Endothelial cell of umbilical vein (primary cell): ENCODE data around the gene HS6ST2. TPM values are rescaled to one million over a fixed set of nuclear protein-coding genes. Genes with fewer than 3 reads are reported as not detected.

ENCODE experiments used
- BruUV-seq: library from RNA; stranded (reverse); fragments of 400-500 nt; replicated peaks from 2 replicates; lab custom pipeline; 2021; lab: Mats Ljungman, UMichigan
- CTCF ChIA-PET: fragments of 300-600, 350-600 bp; sonication (Branson Sonifier 250); formaldehyde crosslinking; loops from one replicate; lab custom pipeline; 2021; ENCODE audit warnings: antibody characterized with exemption, inconsistent platforms; lab: Charles Lee
- POLR2A ChIA-PET: fragments of 300-600, 350-600 bp; sonication (Branson Sonifier 250); formaldehyde crosslinking; loops from one replicate; lab custom pipeline; 2021; ENCODE audit warnings: antibody characterized with exemption, inconsistent platforms; lab: Charles Lee
- DNase-seq: peaks from one replicate; pipeline ENCODE4 v3.0.0-alpha.2; 2011; ENCODE audit warnings: low read depth, low spot score
- FAIRE-seq: peaks from 2 replicates; lab custom pipeline; 2011; peaks lifted over from hg19 to GRCh38; lab: Jason Lieb, UNC
- H2AFZ ChIP-seq: 2 replicates; pipeline ENCODE4 v1.6.0; 2012; ENCODE audit warnings: low read depth, low read length, control low read depth, inconsistent platforms
- H3K27ac ChIP-seq: 2 replicates; pipeline ENCODE4 v1.5.1; 2011; ENCODE audit warnings: low read depth, mild to moderate bottlenecking, control low read depth, low read length, moderate library complexity; ENCODE audit not compliant: insufficient read depth
- H3K27me3 ChIP-seq, 2 experiments: 2 replicates each; pipeline versions ENCODE4 v1.6.0 to v1.6.1; 2011; ENCODE audit warnings: low read length in 2 of 2, mixed read lengths in 1 of 2; ENCODE audit not compliant: control insufficient read depth in 2 of 2, insufficient read depth in 2 of 2
- H3K36me3 ChIP-seq, 2 experiments: 2 replicates in 1 of 2; 3 replicates in 1 of 2; pipeline ENCODE4 v1.5.1; 2011; ENCODE audit warnings: low read length in 2 of 2, mild to moderate bottlenecking in 1 of 2, moderate library complexity in 1 of 2; ENCODE audit not compliant: control insufficient read depth in 2 of 2, insufficient read depth in 2 of 2; ENCODE audit errors: extremely low read depth in 1 of 2
- H3K4me1 ChIP-seq: 3 replicates; pipeline ENCODE4 v1.5.1; 2011; ENCODE audit warnings: mild to moderate bottlenecking, low read length; ENCODE audit not compliant: control insufficient read depth, insufficient read depth; ENCODE audit errors: extremely low read depth
- H3K4me2 ChIP-seq: 2 replicates; pipeline ENCODE4 v1.6.1; 2011; ENCODE audit warnings: low read length, control low read depth, mixed read lengths; ENCODE audit not compliant: insufficient read depth
- H3K4me3 ChIP-seq, 3 experiments: fragments of 200-600 bp in 1 of 3; sonication (generic), shearing (Covaris generic) in 1 of 3; replicated peaks in 1 of 3; 2 replicates each; pipeline ENCODE4 v1.5.1; 2011 to 2016; ENCODE audit warnings: control low read depth in 3 of 3, low read length in 3 of 3, mild to moderate bottlenecking in 2 of 3, inconsistent platforms in 1 of 3, low read depth in 1 of 3, moderate library complexity in 1 of 3; ENCODE audit not compliant: insufficient read depth in 1 of 3
- H3K79me2 ChIP-seq: 2 replicates; pipeline ENCODE4 v1.6.0; 2012; ENCODE audit warnings: low read length, inconsistent platforms; ENCODE audit not compliant: control insufficient read depth, insufficient read depth
- H3K9ac ChIP-seq: replicated peaks from 2 replicates; pipeline ENCODE3; 2011; ENCODE audit warnings: low read length, control low read depth; ENCODE audit not compliant: insufficient read depth; ENCODE audit errors: extremely low read depth
- H3K9me1 ChIP-seq: replicated peaks from 3 replicates; pipeline ENCODE4 v1.6.0; 2011; ENCODE audit warnings: mild to moderate bottlenecking, low read length; ENCODE audit not compliant: control insufficient read depth, insufficient read depth; ENCODE audit errors: extremely low read depth
- H3K9me3 ChIP-seq: replicated peaks from 2 replicates; pipeline ENCODE4 v1.5.1; 2012; ENCODE audit warnings: low read length, inconsistent platforms; ENCODE audit not compliant: control insufficient read depth, insufficient read depth
- H4K20me1 ChIP-seq: replicated peaks from 2 replicates; pipeline ENCODE3; 2011; ENCODE audit warnings: mild to moderate bottlenecking, low read length; ENCODE audit not compliant: control insufficient read depth, insufficient read depth; ENCODE audit errors: extremely low read depth
- EZH2 ChIP-seq: IDR thresholded peaks from 2 replicates; pipeline ENCODE4 v1.6.1; 2012; ENCODE audit warnings: borderline replicate concordance, low read depth, mild to moderate bottlenecking, moderate library complexity, low read length, inconsistent platforms; ENCODE audit not compliant: severe bottlenecking
- FOS ChIP-seq: IDR thresholded peaks from 2 replicates; pipeline ENCODE4 v1.6.1; 2011; ENCODE audit warnings: mild to moderate bottlenecking, low read length, moderate library complexity, borderline replicate concordance; ENCODE audit not compliant: insufficient read depth
- GATA2 ChIP-seq: IDR thresholded peaks from 2 replicates; pipeline ENCODE4 v1.7.0; 2011; ENCODE audit warnings: low read depth, mild to moderate bottlenecking, moderate library complexity, mixed read lengths, low read length; ENCODE audit not compliant: insufficient read length, insufficient read depth
- JUN ChIP-seq: IDR thresholded peaks from 2 replicates; pipeline ENCODE4 v1.6.1; 2011; ENCODE audit warnings: borderline replicate concordance, low read depth; ENCODE audit not compliant: insufficient read length, insufficient read depth
- POLR2AphosphoS5 ChIP-seq: IDR thresholded peaks from 2 replicates; pipeline ENCODE4 v1.6.1; 2012; ENCODE audit warnings: low read depth, mild to moderate bottlenecking, control low read depth, low read length, moderate library complexity; ENCODE audit not compliant: insufficient read depth
- dilution Hi-C: fragments of 300-500 bp; cut with MboI; formaldehyde crosslinking; loops from one replicate; pipeline ENCODE4 v1.15.0; 2019; ENCODE audit warnings: low sequenced_read_pairs; ENCODE audit not compliant: extremely low pct_ligation_motif_present
- intact Hi-C: fragments of 100-400 bp; cut with micrococcal nuclease; formaldehyde crosslinking; loops from one replicate; pipeline ENCODE4 v1.10.0; 2022
- polyA plus RNA-seq, 4 experiments: library from polyadenylated mRNA; depleted of rRNA in 3 of 4; stranded (reverse) in 3 of 4; unstranded in 1 of 4; fragments of >200 nt; gene quantifications; 2 replicates each; pipeline versions ENCODE4 v1.2.1 to v1.2.3, GENCODE V29; 2011 to 2012; ENCODE audit warnings: missing spikeins in 1 of 4
- total RNA-seq: library from RNA; stranded (reverse); gene quantifications from 2 replicates; pipeline ENCODE4 v1.2.3, GENCODE V29; 2021

HS6ST2 gene
- total and polyA plus RNA-seq, 2 donors (not counting 3 experiments of a cell fraction or from before 2014, with no cell fraction given): 0.49 to 0.84 TPM

DNA sequence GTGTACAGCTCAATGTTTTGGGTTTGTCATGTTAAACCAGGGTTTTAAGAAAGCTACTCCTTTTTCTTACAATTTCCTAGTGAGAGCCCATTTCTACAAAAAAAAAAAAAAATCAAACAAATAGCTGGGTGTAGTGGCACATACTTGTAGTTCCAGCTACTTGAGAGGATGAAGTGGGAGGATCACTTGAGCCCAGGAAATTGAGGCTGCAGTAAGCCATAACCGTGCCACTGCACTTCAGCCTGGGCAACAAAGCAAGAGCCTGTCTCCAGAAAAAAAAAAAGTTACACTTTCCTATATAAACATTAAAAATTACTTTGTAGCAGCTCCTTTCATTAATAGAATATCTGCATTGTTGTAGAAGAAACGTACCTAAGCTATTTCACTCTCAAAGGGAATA is 166.7 kb downstream of the HS6ST2 start:
- H3K27ac ChIP-seq: no peak overlapping the region
- dilution Hi-C loops (no loop called here), intact Hi-C loops (no loop called here)
- no peak overlapping the region for H2AFZ ChIP-seq
- no peaks in the 10 kb centered on the region for H3K9me1 ChIP-seq
- no peaks in the 10 kb centered on the region for H4K20me1 ChIP-seq
- H3K4me3 ChIP-seq: no peak overlapping the region
- H3K79me2 ChIP-seq: no peaks in the 10 kb centered on the region
- H3K9ac ChIP-seq: no peak overlapping the region
- H3K36me3 ChIP-seq: no peaks in the 10 kb centered on the region
- H3K4me2 ChIP-seq: no peak overlapping the region
- CTCF ChIA-PET: no interaction called here
- H3K9me3 ChIP-seq: no peaks in the 10 kb centered on the region
- no TSS peak for BruUV-seq
- DNase-seq (no peak), FAIRE-seq (no peak)
- no peaks in the 10 kb centered on the region for H3K4me1 ChIP-seq
- no peak for TF ChIP-seq EZH2
- no peak for TF ChIP-seq JUN
- no peak for TF ChIP-seq GATA2
- no peaks in the 10 kb centered on the region for H3K27me3 ChIP-seq
- POLR2A ChIA-PET: no interaction called here

GRCh38 chrX:132790329-132790728 is 168.1 kb downstream of the HS6ST2 start:
- H4K20me1 ChIP-seq: no peaks in the 10 kb centered on the region
- H3K4me2 ChIP-seq: no peak overlapping the region
- no peak for TF ChIP-seq POLR2AphosphoS5
- no peak for TF ChIP-seq FOS
- no peak for TF ChIP-seq EZH2
- intact Hi-C loops (no loop called here), dilution Hi-C loops (no loop called here)
- no peaks in the 10 kb centered on the region for H3K36me3 ChIP-seq
- no peaks in the 10 kb centered on the region for H3K9me1 ChIP-seq
- no peak overlapping the region for H2AFZ ChIP-seq
- POLR2A ChIA-PET: no interaction called here
- FAIRE-seq (no peak), DNase-seq (no peak)
- no peak overlapping the region for H3K9ac ChIP-seq
- CTCF ChIA-PET: no interaction called here
- H3K27ac ChIP-seq: no peak overlapping the region
- no TSS peak for BruUV-seq
- H3K4me3 ChIP-seq: no peak overlapping the region
- no peaks in the 10 kb centered on the region for H3K79me2 ChIP-seq
- H3K9me3 ChIP-seq: no peaks in the 10 kb centered on the region
- H3K4me1 ChIP-seq: no peaks in the 10 kb centered on the region
- no peaks in the 10 kb centered on the region for H3K27me3 ChIP-seq
